ES-I3 (cell line): ENCODE data around the gene F2RL3.

Experiments
- H3K36me3 ChIP-seq: 2 replicates; pipeline ENCODE4 v1.6.1; 2013; ENCODE audit warnings: mild to moderate bottlenecking, low read length, control low read depth, moderate library complexity; ENCODE audit not compliant: insufficient read depth
- H3K4me1 ChIP-seq: 2 replicates; pipeline ENCODE4 v1.6.1; 2013; ENCODE audit warnings: mild to moderate bottlenecking, control low read depth, low read length; ENCODE audit not compliant: insufficient read depth
- H3K9ac ChIP-seq: 2 replicates; pipeline ENCODE4 v1.6.1; 2013; ENCODE audit warnings: low read depth, mild to moderate bottlenecking, low read length, moderate library complexity
- H3K9me3 ChIP-seq: 2 replicates; pipeline ENCODE4 v1.6.1; 2013; ENCODE audit warnings: mild to moderate bottlenecking, low read length, moderate library complexity; ENCODE audit not compliant: control insufficient read depth, insufficient read depth

Gene F2RL3

GRCh38 chr19:16883522-16883921 lies 5.3 kb upstream of the F2RL3 start:
- peaks cover 4% of the 10 kb centered on the region; the same call in 1 of the 2 replicates for H3K36me3 ChIP-seq
- no peaks in the 10 kb centered on the region; the same call in 1 of the 2 replicates for H3K9me3 ChIP-seq
- H3K4me1 ChIP-seq: no peaks in the 10 kb centered on the region
- no peak overlapping the region for H3K9ac ChIP-seq

DNA sequence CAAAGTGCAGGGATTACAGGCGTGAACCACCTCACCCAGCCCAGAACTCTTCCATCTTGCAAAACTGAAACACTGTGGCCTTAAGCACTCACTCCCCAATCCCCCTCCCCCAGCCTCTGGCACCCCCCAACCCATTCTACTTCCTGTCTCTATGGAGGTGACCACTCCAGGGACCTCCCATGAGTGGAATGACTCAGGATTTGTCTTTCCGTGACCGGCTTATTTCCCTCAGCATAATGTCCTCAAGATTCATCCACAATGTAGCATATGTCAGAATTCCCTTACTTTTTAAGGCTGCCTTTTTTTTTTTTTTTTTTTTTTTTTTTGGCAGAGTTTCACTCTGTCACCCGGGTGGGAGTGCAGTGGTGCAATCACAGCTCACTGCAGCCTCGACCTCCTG lies 3.6 kb upstream of the F2RL3 start:
- no peaks in the 10 kb centered on the region for H3K4me1 ChIP-seq
- H3K36me3 ChIP-seq: no peaks in the 10 kb centered on the region

GRCh38 chr19:16886305-16886880 lies 2.4 kb upstream of the F2RL3 start:
- no peak overlapping the region for H3K9ac ChIP-seq
- no peaks in the 10 kb centered on the region for H3K4me1 ChIP-seq
- no peaks in the 10 kb centered on the region for H3K36me3 ChIP-seq
- H3K9me3 ChIP-seq: no peaks in the 10 kb centered on the region

More for the DNA sequence above, 3.6 kb upstream of the F2RL3 start:
- H3K9me3 ChIP-seq: no peaks in the 10 kb centered on the region; the same call in 1 of the 2 replicates
- no peak overlapping the region for H3K9ac ChIP-seq

DNA sequence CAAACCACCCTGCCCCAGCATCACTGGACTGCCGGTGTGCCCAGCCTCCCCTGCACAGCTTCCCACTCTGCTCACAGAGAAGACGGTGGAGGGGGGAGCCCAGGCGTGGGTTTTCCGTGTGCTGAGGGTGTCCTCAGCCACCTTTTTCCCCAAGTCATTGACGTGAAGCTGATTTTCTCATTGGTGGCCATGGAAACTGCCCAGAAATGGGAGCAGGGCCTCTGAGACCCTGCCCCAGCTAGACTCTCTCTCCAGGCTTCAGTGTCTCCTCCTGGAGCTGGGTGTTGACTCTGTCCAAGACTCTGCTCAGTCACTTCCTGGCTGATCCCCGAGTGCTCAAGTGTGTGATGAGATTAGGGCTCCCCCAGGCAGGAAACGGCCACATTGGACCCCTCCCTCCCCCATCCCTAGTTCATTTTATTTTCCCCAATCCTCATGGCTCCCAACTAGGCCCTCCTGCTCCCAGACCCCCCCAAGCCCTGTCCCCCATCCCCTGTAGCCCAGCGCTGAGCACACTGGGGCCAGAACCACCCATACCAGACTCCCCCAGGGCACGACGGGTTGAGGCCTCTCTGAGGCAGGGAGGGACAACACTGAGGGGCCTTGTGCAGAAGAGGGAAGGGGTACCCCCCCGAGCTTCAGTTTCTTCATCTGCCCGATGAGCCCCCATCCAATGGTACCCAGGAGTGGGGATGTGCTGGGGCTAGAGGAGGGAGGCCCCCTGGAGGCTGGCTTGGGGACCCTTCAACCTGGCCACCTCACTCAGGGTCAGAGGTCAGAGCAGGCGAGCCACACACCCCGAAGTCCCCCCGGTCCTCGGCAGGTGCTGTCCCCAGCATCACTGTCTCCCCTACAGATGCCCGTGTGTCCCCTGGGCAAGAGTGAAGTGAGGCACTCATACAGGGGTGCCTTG lies 1.2 kb upstream of the F2RL3 start:
- no peaks in the 10 kb centered on the region for H3K36me3 ChIP-seq
- no peaks in the 10 kb centered on the region for H3K9me3 ChIP-seq
- H3K9ac ChIP-seq: no peak overlapping the region
- H3K4me1 ChIP-seq: no peaks in the 10 kb centered on the region

GRCh38 chr19:16889366-16889882 lies 625 bp downstream of the F2RL3 start:
- H3K9me3 ChIP-seq: no peaks in the 10 kb centered on the region
- H3K9ac ChIP-seq: no peak overlapping the region
- no peaks in the 10 kb centered on the region for H3K4me1 ChIP-seq
- no peaks in the 10 kb centered on the region for H3K36me3 ChIP-seq

DNA sequence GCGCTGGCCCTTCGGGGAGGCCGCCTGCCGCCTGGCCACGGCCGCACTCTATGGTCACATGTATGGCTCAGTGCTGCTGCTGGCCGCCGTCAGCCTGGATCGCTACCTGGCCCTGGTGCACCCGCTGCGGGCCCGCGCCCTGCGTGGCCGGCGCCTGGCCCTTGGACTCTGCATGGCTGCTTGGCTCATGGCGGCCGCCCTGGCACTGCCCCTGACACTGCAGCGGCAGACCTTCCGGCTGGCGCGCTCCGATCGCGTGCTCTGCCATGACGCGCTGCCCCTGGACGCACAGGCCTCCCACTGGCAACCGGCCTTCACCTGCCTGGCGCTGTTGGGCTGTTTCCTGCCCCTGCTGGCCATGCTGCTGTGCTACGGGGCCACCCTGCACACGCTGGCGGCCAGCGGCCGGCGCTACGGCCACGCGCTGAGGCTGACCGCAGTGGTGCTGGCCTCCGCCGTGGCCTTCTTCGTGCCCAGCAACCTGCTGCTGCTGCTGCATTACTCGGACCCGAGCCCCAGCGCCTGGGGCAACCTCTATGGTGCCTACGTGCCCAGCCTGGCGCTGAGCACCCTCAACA lies 1.2 kb downstream of the F2RL3 start:
- Histone ChIP-seq H3K36me3 (no peaks in the 10 kb centered on the region), H3K4me1 (no peaks in the 10 kb centered on the region), H3K9ac (no peak overlapping the region), H3K9me3 (no peaks in the 10 kb centered on the region)

DNA sequence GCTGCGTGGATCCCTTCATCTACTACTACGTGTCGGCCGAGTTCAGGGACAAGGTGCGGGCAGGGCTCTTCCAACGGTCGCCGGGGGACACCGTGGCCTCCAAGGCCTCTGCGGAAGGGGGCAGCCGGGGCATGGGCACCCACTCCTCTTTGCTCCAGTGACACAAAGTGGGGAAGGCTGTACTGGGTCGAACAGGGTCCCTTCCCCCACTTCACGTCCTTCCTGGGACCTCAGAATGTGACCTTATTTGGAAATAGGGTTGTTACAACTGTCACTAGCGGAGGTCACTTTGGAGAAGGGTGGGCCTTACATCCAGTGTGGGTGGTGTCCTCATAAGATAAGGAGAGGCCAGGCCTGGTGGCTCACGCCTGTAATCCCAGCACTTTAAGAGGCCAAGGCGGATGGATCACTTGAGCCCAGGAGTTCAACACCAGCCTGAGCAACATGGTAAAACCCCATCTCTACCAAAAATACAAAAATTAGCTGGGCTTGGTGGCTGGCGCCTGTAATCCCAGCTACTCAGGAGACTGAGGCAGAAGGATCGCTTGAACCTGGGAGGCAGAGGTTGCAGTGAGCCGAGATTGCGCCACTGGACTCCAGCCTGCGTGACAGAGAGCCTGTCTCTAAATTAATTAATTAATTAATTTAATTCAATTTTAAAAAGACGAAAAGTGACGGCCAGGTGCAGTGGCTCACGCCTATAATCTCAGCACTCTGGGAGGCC lies 1.8 kb downstream of the F2RL3 start:
- H3K9ac ChIP-seq: no peak overlapping the region
- H3K4me1 ChIP-seq: peaks cover 3% of the 10 kb centered on the region; the same call in 1 of the 2 replicates
- no peaks in the 10 kb centered on the region for H3K36me3 ChIP-seq
- no peaks in the 10 kb centered on the region for H3K9me3 ChIP-seq

DNA sequence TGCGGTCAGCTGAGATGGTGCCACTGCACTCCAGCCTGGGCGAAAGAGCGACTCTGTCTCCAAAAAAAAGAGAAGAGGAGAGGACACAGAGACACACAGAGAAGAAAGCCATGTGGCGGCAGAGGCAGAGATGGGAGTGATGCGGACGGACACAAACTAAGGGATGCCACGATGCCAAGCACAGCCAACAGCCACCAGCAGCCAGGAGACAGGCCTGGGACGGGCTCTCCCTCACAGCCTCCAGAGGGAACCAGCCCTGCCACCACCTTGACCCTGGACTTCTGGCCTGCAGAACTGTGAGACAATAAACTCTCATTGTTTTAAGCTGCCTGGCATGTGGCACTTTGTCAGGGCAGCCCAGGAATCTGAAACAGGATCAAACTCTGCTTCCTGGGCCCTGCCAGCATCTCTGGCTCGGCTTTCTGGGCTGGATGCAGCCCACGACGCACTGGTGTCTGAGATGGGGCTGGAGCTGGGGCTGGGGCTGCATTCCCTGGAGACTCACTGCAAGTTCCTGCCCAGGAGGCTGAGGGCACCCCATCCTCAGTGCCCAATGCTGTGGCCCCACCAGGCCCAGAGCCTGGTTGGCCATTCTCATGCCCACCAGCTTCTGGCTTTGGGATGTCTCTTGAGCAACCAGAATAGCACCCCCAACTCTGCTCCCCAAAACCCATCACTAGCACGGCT lies 3.0 kb downstream of the F2RL3 start:
- no peaks in the 10 kb centered on the region for H3K9me3 ChIP-seq
- H3K9ac ChIP-seq: no peak overlapping the region
- H3K36me3 ChIP-seq: no peaks in the 10 kb centered on the region
- H3K4me1 ChIP-seq: peaks cover 3% of the 10 kb centered on the region; the same call in 1 of the 2 replicates

GRCh38 chr19:16892436-16892835 lies 3.6 kb downstream of the F2RL3 start:
- Histone ChIP-seq H3K4me1 (peaks cover 3% of the 10 kb centered on the region; the same call in 1 of the 2 replicates), H3K9me3 (no peaks in the 10 kb centered on the region), H3K36me3 (no peaks in the 10 kb centered on the region), H3K9ac (no peak overlapping the region)

GRCh38 chr19:16892868-16893685 lies 4.3 kb downstream of the F2RL3 start:
- Histone ChIP-seq H3K9me3 (no peaks in the 10 kb centered on the region), H3K4me1 (peaks cover 3% of the 10 kb centered on the region; the same call in 1 of the 2 replicates), H3K9ac (no peak overlapping the region), H3K36me3 (no peaks in the 10 kb centered on the region)

GRCh38 chr19:16893686-16893989 lies 4.8 kb downstream of the F2RL3 start:
- no peaks in the 10 kb centered on the region for H3K36me3 ChIP-seq
- no peak overlapping the region for H3K9ac ChIP-seq
- peaks cover 3% of the 10 kb centered on the region; the same call in 1 of the 2 replicates for H3K4me1 ChIP-seq
- no peaks in the 10 kb centered on the region for H3K9me3 ChIP-seq

DNA sequence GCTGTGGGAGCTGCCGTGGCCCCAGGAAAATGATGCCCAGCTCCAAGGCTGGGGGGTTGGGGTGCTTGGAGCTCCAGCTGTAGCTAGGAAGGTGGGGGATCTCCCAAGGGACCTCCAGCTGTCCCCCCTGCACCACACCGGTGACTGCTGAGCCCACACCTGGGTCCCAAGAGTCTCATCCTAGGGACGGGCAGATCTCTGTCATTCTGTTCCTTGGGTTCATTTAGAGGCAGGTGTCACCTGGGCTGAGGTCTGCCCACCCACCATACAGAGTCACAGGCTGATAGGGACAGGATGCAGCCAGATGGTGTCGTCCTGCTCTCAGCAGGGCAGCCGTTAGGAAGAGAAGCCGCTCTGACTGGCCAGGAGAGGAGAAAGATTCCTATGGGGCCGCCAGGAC lies 5.3 kb downstream of the F2RL3 start:
- no peaks in the 10 kb centered on the region for H3K36me3 ChIP-seq
- H3K9ac ChIP-seq: no peak overlapping the region
- no peaks in the 10 kb centered on the region for H3K9me3 ChIP-seq
- peaks cover 3% of the 10 kb centered on the region; the same call in 1 of the 2 replicates for H3K4me1 ChIP-seq
